ENCODE measurements around the gene RGS16. TPM values are rescaled to one million over a fixed set of nuclear protein-coding genes. Genes with fewer than 3 reads are reported as not detected.

RGS16 gene
- total and polyA plus RNA-seq, 7 donors, result 0.46 to 12.4 (median 2.5) TPM

DNA sequence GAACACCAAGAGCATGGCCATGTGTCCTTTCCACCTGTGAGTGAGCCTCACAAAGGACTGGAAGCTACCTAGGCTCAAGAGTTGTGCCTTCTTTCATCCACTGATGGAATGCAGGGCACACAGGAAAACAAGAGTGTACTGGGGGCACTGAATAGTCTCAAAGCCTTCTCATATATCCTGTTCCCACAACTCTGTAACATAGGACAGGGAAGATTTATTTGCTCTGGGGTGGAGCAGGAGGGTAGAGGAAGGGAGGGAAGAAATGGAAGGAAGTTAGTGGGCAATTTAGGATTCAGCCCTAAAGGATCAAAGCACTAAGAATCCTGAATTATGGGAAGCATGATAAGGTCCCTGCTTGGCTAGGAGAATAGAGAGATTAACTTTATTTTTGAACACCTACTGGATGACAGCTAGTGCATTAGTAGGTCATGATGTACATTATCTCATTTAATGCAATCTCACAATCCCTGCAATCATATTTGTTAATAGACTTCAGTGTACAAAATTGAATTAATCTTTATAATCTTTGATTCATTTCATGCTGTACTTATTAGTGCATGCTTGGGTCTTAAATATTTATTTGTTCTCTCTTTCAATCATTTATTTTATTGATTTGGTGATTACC, 27.0 kb upstream of the RGS16 start:
- Histone ChIP-seq H3K27me3 (no peaks in the 10 kb centered on the region), H3K9me3 (no peaks in the 10 kb centered on the region), H3K27ac (no peak overlapping the region), H3K36me3 (no peaks in the 10 kb centered on the region), H3K4me3 (no peak overlapping the region), H3K4me1 (peaks cover 0 to 8% (median 0%) of the 10 kb centered on the region in 4 donors)
- no peak for DNase-seq
- intact Hi-C loops (cut with DNase I), result no loop called here
- TF ChIP-seq, protein P1, sequence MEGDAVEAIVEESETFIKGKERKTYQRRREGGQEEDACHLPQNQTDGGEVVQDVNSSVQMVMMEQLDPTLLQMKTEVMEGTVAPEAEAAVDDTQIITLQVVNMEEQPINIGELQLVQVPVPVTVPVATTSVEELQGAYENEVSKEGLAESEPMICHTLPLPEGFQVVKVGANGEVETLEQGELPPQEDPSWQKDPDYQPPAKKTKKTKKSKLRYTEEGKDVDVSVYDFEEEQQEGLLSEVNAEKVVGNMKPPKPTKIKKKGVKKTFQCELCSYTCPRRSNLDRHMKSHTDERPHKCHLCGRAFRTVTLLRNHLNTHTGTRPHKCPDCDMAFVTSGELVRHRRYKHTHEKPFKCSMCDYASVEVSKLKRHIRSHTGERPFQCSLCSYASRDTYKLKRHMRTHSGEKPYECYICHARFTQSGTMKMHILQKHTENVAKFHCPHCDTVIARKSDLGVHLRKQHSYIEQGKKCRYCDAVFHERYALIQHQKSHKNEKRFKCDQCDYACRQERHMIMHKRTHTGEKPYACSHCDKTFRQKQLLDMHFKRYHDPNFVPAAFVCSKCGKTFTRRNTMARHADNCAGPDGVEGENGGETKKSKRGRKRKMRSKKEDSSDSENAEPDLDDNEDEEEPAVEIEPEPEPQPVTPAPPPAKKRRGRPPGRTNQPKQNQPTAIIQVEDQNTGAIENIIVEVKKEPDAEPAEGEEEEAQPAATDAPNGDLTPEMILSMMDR (IDR thresholded peaks at IDR 0.05), result no peak
- no peak for TF ChIP-seq EP300 (IDR thresholded peaks at IDR 0.05)
- TF ChIP-seq POLR2AphosphoS5 (IDR thresholded peaks at IDR 0.05), result no peak
- TF ChIP-seq POLR2A (IDR thresholded peaks at IDR 0.05), result no peak

DNA sequence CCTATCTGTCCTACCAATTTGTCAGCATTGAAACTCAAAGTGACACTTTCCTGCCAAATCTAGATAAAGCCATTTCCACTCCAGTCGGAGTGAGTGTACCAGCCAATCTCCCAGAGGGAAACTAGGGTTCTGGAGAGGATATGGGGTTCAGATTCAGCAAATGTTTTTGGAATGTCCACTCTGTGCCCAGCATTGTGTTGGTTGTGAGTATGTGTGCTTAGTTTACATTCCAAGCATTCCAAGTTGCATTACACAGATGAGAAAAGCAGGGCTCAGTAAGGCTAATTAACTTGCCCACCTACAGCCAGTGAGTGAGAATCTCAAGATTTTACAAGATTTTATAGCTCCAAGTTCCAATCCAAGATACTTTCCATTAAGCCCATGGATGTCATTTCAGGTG, 26.4 kb upstream of the RGS16 start:
- intact Hi-C loops (cut with DNase I), result no loop called here
- Histone ChIP-seq H3K27me3 (no peaks in the 10 kb centered on the region), H3K4me1 (peaks cover 0 to 8% (median 0%) of the 10 kb centered on the region in 4 donors), H3K4me3 (no peak overlapping the region), H3K9me3 (no peaks in the 10 kb centered on the region), H3K36me3 (no peaks in the 10 kb centered on the region), H3K27ac (no peak overlapping the region)
- DNase-seq, result no peak
- TF ChIP-seq EP300 (IDR thresholded peaks at IDR 0.05) (no peak), POLR2A (IDR thresholded peaks at IDR 0.05) (no peak), POLR2AphosphoS5 (IDR thresholded peaks at IDR 0.05) (no peak)
- TF ChIP-seq, protein P1 (IDR thresholded peaks at IDR 0.05), result no peak
- WGBS, 2 donors, result 87 to 95% methylated on average over 1 of the region's 1 CpG

DNA sequence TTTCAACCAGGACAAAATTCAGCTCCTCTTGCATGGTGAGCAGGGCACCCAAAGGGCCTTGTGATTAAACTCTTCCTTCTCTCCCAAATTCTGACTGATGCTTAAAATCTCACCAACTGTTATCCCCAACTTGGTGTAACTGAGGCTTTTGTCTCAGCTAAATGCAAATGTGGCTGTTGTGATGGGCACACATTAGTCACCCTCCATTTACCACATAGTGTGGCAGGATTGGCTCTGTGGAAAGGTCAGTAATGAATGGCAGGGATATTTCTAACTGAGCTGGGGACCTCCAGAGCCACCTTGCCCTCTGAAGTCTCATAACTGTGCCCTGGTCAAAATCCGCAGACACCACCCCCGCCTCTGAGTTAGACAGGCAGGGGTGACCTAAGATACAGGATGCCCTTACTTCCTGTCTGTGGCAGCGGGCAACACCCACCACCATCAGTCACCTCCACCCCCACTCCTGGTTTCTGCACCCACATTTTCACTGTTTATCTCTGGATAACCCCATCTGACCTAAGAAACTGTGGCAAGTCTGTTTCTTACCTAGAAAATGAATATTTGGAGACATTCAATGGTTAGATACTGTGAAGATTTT, 25.4 kb upstream of the RGS16 start:
- Histone ChIP-seq H3K36me3 (no peaks in the 10 kb centered on the region), H3K4me3 (no peak overlapping the region), H3K27ac (no peak overlapping the region), H3K9me3 (no peaks in the 10 kb centered on the region), H3K27me3 (no peaks in the 10 kb centered on the region), H3K4me1 (peaks cover 0 to 8% (median 0%) of the 10 kb centered on the region in 4 donors)
- intact Hi-C loops (cut with DNase I), result no loop called here
- TF ChIP-seq, protein P1 (IDR thresholded peaks at IDR 0.05), result no peak
- TF ChIP-seq POLR2AphosphoS5 (IDR thresholded peaks at IDR 0.05), result no peak
- no peak for TF ChIP-seq POLR2A (IDR thresholded peaks at IDR 0.05)
- no peak for TF ChIP-seq EP300 (IDR thresholded peaks at IDR 0.05)
- DNase-seq, result no peak
- WGBS, 2 donors, result 45 to 78% methylated on average over 3 of the region's 3 CpGs

DNA sequence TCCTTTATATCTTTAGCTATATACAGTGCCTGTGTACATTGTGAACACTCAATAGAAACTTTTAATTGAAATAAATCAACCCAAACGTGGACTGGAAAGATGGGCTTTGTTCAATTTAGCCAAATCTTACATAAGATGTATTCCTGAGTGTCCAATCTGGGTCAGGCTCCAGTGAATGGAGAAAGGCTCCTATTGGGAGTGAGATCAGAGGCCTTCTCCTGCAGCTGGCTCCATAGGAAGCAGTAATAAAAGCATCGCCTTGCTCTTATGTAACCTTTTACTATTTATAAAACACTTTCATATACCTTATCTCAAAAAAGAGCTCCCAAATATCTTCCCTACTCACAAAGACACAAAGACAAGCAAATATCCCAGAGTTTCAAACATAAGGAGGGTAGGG, 24.9 kb upstream of the RGS16 start:
- DNase-seq, result no peak
- Histone ChIP-seq H3K4me3 (no peak overlapping the region), H3K36me3 (no peaks in the 10 kb centered on the region), H3K4me1 (peaks cover 0 to 8% (median 0%) of the 10 kb centered on the region in 4 donors), H3K27ac (no peak overlapping the region), H3K27me3 (no peaks in the 10 kb centered on the region), H3K9me3 (no peaks in the 10 kb centered on the region)
- intact Hi-C loops (cut with DNase I), result no loop called here
- WGBS, 2 donors, result 50 to 77% methylated on average over 2 of the region's 2 CpGs
- TF ChIP-seq POLR2AphosphoS5 (IDR thresholded peaks at IDR 0.05), result no peak

DNA sequence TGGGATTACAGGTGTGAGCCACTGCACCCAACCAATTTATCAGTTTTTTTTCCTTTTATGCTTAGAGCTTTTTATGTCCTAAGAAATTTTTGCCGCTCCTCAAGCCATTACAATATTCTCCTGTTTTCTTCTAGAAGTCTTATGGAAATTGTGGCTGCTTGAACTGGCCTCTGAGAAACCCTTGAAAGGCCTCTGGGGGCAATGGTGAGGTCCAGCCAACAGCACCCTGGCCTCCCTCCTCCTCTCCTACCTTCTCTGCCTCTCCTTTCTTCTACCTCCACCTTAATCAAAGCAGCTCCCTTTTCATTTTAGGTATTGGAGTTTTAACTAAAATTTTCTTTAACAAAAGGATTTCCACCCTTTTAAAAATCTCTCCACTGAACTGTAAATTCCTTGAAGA, 24.5 kb upstream of the RGS16 start:
- H3K4me1 ChIP-seq, result peaks cover 0 to 8% (median 0%) of the 10 kb centered on the region in 4 donors
- no peaks in the 10 kb centered on the region for H3K36me3 ChIP-seq
- TF ChIP-seq, protein P1 (IDR thresholded peaks at IDR 0.05), result no peak
- no peak for TF ChIP-seq POLR2AphosphoS5 (IDR thresholded peaks at IDR 0.05)
- TF ChIP-seq EP300 (IDR thresholded peaks at IDR 0.05), result no peak
- TF ChIP-seq POLR2A (IDR thresholded peaks at IDR 0.05), result no peak
- no peak overlapping the region for H3K27ac ChIP-seq
- no peak overlapping the region for H3K4me3 ChIP-seq
- no peaks in the 10 kb centered on the region for H3K27me3 ChIP-seq
- H3K9me3 ChIP-seq, result no peaks in the 10 kb centered on the region
- DNase-seq, result no peak
- WGBS, 2 donors, result 98 to 100% methylated on average over 1 of the region's 1 CpG
- intact Hi-C loops (cut with DNase I), result no loop called here
